Suprapubic skin (tissue), 3 donors: ENCODE measurements around the gene EPYC.

Experiments
- CTCF ChIP-seq, 2 donors: fragments of 200-600 bp in 1 of 2; fragments of 450-650 bp in 1 of 2; sonication (generic) in 1 of 2; IDR thresholded peaks; one replicate each; pipeline ENCODE4 v1.5.1; 2016 to 2019; ENCODE audit warnings: antibody characterized with exemption in 2 of 2, mild to moderate bottlenecking in 1 of 2, moderate library complexity in 1 of 2
- EP300 ChIP-seq: sonication (generic); formaldehyde crosslinking; IDR thresholded peaks from one replicate; pipeline ENCODE4 v1.6.1; 2017; ENCODE audit warnings: antibody characterized with exemption
- POLR2A ChIP-seq, 2 donors: fragments of 450-650 bp; IDR thresholded peaks; one replicate each; pipeline ENCODE4 v1.6.1; 2017; ENCODE audit warnings: antibody characterized with exemption in 2 of 2, mild to moderate bottlenecking in 2 of 2, moderate library complexity in 2 of 2

- no peak for TF ChIP-seq CTCF (IDR thresholded peaks at IDR 0.05)
- TF ChIP-seq POLR2A (IDR thresholded peaks at IDR 0.05): no peak
- TF ChIP-seq EP300: no peak
These were observed 79.2 kb downstream of the EPYC start for GRCh38 chr12:90925562-90925961.
